ENCODE data around the gene AKAP6. TPM values are rescaled to one million over a fixed set of nuclear protein-coding genes. Genes with fewer than 3 reads are reported as not detected.
A peak's percentile ranks its signal among the peaks of the same experiment; 100 is the strongest.

AKAP6 gene
- total and polyA plus RNA-seq, 8 donors = 3.7 to 7.2 (median 6.0) TPM

GRCh38 chr14:32435411-32435810, 106.3 kb downstream of the AKAP6 start:
- no peaks in the 10 kb centered on the region for H3K27me3 ChIP-seq
- H3K36me3 ChIP-seq = no peaks in the 10 kb centered on the region
- H3K9me3 ChIP-seq = peaks cover 0 to 5% of the 10 kb centered on the region in 2 donors
- DNase-seq (no peak), ATAC-seq (no peak)
- intact Hi-C loops (cut with DNase I) = no loop called here
- no peak for TF ChIP-seq CTCF (IDR thresholded peaks at IDR 0.05)
- no peak overlapping the region for H3K4me3 ChIP-seq
- no peak overlapping the region for H3K27ac ChIP-seq
- no peaks in the 10 kb centered on the region for H3K4me1 ChIP-seq

- H3K9me3 ChIP-seq = peaks cover 0 to 5% of the 10 kb centered on the region in 2 donors
Observed at GRCh38 chr14:32436993-32437392, 107.9 kb downstream of the AKAP6 start.

DNA sequence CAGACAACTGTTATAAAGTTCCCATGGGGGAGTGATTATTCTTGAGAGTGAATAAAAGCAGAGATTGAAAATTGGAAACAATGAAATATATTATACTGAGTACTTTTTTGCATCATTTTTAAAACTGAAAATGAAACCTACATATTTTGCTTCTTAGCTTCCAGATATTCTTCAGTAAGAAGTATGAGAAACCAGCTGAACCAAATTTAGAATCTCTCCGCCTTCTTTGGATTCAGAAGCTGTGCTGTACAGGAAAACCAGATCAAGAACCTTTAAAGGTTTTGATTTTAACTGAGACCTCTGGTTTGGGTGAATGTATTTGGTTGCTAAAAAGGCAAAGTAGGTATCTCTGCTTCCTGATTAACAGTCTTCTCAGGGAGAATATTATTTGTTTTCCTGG, 109.4 kb downstream of the AKAP6 start:
- H3K4me3 ChIP-seq = no peak overlapping the region
- no peak for DNase-seq
- H3K27me3 ChIP-seq = no peaks in the 10 kb centered on the region
- intact Hi-C loops (cut with DNase I) = no loop called here
- no peaks in the 10 kb centered on the region for H3K4me1 ChIP-seq
- no peak for ATAC-seq
- peaks cover 0 to 5% of the 10 kb centered on the region in 2 donors for H3K9me3 ChIP-seq
- TF ChIP-seq CTCF (IDR thresholded peaks at IDR 0.05) = no peak
- H3K36me3 ChIP-seq = no peaks in the 10 kb centered on the region
- no peak overlapping the region for H3K27ac ChIP-seq

More at GRCh38 chr14:32436993-32437392, 107.9 kb downstream of the AKAP6 start:
- intact Hi-C loops (cut with DNase I) = no loop called here
- H3K27me3 ChIP-seq = no peaks in the 10 kb centered on the region
- ATAC-seq (no peak), DNase-seq (no peak)
- no peaks in the 10 kb centered on the region for H3K36me3 ChIP-seq
- H3K4me1 ChIP-seq = no peaks in the 10 kb centered on the region
- no peak overlapping the region for H3K27ac ChIP-seq
- H3K4me3 ChIP-seq = no peak overlapping the region
- no peak for TF ChIP-seq CTCF (IDR thresholded peaks at IDR 0.05)

DNA sequence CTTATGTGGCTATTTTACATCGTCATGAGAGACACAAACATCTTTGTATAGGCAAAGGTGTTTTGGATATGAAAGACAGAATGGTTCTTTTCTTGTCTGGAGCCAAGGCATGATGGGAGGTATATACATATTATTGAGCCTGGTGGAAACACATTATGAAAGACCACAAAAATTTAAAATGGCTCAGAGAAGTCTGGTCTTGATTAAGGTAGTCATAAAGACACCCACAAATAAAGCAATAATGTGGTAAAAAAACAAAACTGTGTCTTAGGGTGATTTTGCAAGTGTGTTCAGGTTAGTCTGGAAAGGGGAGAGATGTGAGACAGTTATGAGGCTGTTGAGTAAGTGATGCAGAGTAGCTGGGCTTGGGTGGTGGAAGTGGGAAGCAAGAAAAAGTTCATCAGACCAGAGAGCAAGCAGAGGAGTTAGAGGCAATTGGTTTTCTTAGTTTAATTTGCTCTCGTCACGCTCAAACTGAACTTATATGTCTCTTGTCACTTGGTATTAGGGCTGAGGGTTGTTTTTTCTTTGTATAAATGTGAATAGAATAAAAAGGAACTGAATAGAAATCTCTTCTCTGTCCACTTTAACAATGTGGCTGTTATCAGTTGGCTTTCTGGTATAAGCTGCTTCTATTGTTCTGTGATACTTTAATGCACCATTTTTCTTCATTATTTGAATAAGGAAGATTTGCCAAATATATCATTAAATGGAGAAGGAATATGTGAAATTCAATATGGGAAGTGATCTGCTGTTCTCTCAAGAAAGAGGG, 115.0 kb downstream of the AKAP6 start:
- Histone ChIP-seq H3K27me3 (no peaks in the 10 kb centered on the region), H3K9me3 (peaks cover 0 to 5% of the 10 kb centered on the region in 2 donors), H3K27ac (no peak overlapping the region), H3K4me1 (no peaks in the 10 kb centered on the region), H3K36me3 (no peaks in the 10 kb centered on the region), H3K4me3 (no peak overlapping the region)
- TF ChIP-seq CTCF (IDR thresholded peaks at IDR 0.05) = no peak
- no peak for ATAC-seq
- intact Hi-C loops (cut with DNase I) = no loop called here
- no peak for DNase-seq

- Histone ChIP-seq H3K4me3 (no peak overlapping the region), H3K27me3 (no peaks in the 10 kb centered on the region), H3K27ac (no peak overlapping the region), H3K36me3 (no peaks in the 10 kb centered on the region), H3K9me3 (no peaks in the 10 kb centered on the region), H3K4me1 (no peaks in the 10 kb centered on the region)
- peak in 2 of 4 donors; percentile 52 to 71 for DNase-seq
- TF ChIP-seq CTCF (IDR thresholded peaks at IDR 0.05) = no peak
- intact Hi-C loops (cut with DNase I) = no loop called here
- ATAC-seq = no peak
Observed at GRCh38 chr14:32447371-32447770, 118.3 kb downstream of the AKAP6 start.
